Hepatocyte (in vitro differentiated cells): ENCODE data around the gene ADPRS. TPM values are rescaled to one million over a fixed set of nuclear protein-coding genes. Genes with fewer than 3 reads are reported as not detected.

Experiments
- DNase-seq: peaks from one replicate; pipeline ENCODE4 v3.0.0-alpha.2; 2016; ENCODE audit warnings: low spot score
- H2AFZ ChIP-seq: fragments of 200-600 bp; sonication (generic); 2 replicates; pipeline ENCODE4 v1.6.0; 2016; ENCODE audit warnings: antibody characterized with exemption, mild to moderate bottlenecking
- H3K27ac ChIP-seq: fragments of 200-600 bp; sonication (generic); 2 replicates; pipeline ENCODE4 v1.5.1; 2016; ENCODE audit warnings: mild to moderate bottlenecking
- H3K27me3 ChIP-seq: fragments of 200-600 bp; sonication (generic); 2 replicates; pipeline ENCODE4 v1.6.1; 2016
- H3K36me3 ChIP-seq: fragments of 200-600 bp; sonication (generic); replicated peaks from 2 replicates; pipeline ENCODE4 v1.5.1; 2016; ENCODE audit warnings: low read depth; ENCODE audit not compliant: insufficient read depth
- H3K4me1 ChIP-seq: fragments of 200-600 bp; sonication (generic); 2 replicates; pipeline ENCODE4 v1.5.1; 2016; ENCODE audit warnings: mild to moderate bottlenecking, moderate library complexity; ENCODE audit not compliant: insufficient read depth
- H3K4me2 ChIP-seq: fragments of 200-600 bp; sonication (generic); 2 replicates; pipeline ENCODE4 v1.6.0; 2016
- H3K4me3 ChIP-seq: fragments of 200-600 bp; sonication (generic); 2 replicates; pipeline ENCODE4 v1.5.1; 2016; ENCODE audit warnings: mild to moderate bottlenecking
- H3K79me2 ChIP-seq: fragments of 200-600 bp; sonication (generic); 2 replicates; pipeline ENCODE4 v1.6.0; 2017; ENCODE audit warnings: mild to moderate bottlenecking
- H3K9me2 ChIP-seq: fragments of 200-600 bp; sonication (generic); replicated peaks from 2 replicates; pipeline ENCODE4 v1.6.0; 2017; ENCODE audit warnings: mild to moderate bottlenecking; ENCODE audit not compliant: insufficient read depth
- H3K9me3 ChIP-seq: fragments of 200-600 bp; sonication (generic); 2 replicates; pipeline ENCODE4 v1.5.1; 2016; ENCODE audit warnings: low read depth, mild to moderate bottlenecking
- H4K20me1 ChIP-seq: fragments of 200-600 bp; sonication (generic); 2 replicates; pipeline ENCODE4 v1.6.0; 2016; ENCODE audit warnings: mild to moderate bottlenecking; ENCODE audit not compliant: insufficient read depth, poor library complexity, severe bottlenecking
- EZH2 ChIP-seq: fragments of 200-600 bp; sonication (generic); IDR thresholded peaks from 2 replicates; pipeline ENCODE4 v1.6.1; 2016; ENCODE audit warnings: antibody characterized with exemption, mild to moderate bottlenecking, borderline replicate concordance
- EZH2phosphoT487 ChIP-seq: fragments of 200-600 bp; sonication (generic); IDR thresholded peaks from one replicate; pipeline ENCODE4 v1.6.1; 2018; ENCODE audit warnings: antibody characterized with exemption, mild to moderate bottlenecking, low read depth, moderate library complexity; ENCODE audit not compliant: unreplicated experiment, severe bottlenecking
- WGBS: methylation state at CpG from one replicate; pipeline ENCODE4 v1.1.6; 2016; ENCODE audit warnings: low lambda C conversion rate; ENCODE audit errors: missing lambda C conversion rate; 5-methylcytosine and 5-hydroxymethylcytosine counted together
- polyA plus RNA-seq: library from polyadenylated mRNA; unstranded; fragments of >200 nt; fragmentation: Nextera tagmentation; extraction: Ambion mirVana; gene quantifications from 2 replicates; pipeline ENCODE4 v1.2.1, GENCODE V29; 2016
- total RNA-seq: library from RNA; depleted of rRNA; stranded (reverse); fragments of >200 nt; gene quantifications from 2 replicates; pipeline ENCODE4 v1.2.3, GENCODE V29; 2014
- TF ChIP-seq, protein P1 (sequence below): fragments of 200-600 bp; sonication (generic); IDR thresholded peaks from 2 replicates; pipeline ENCODE4 v1.5.1; 2016; ENCODE audit warnings: antibody characterized with exemption, mild to moderate bottlenecking; ENCODE audit not compliant: poor library complexity

The ADPRS gene
- total and polyA plus RNA-seq, 2 experiments from 2014 or later = 37.6 to 42.7 TPM

GRCh38 chr1:36092166-36092797 lies 3.6 kb downstream of the ADPRS start:
- Histone ChIP-seq H3K79me2 (peaks cover 27% of the 10 kb centered on the region), H3K27me3 (no peaks in the 10 kb centered on the region), H3K27ac (no peak overlapping the region), H2AFZ (no peak overlapping the region), H3K4me3 (no peak overlapping the region), H3K4me1 (peaks cover 15% of the 10 kb centered on the region), H3K4me2 (no peak overlapping the region), H3K9me3 (no peaks in the 10 kb centered on the region), H4K20me1 (peaks cover 3% of the 10 kb centered on the region), H3K36me3 (no peaks in the 10 kb centered on the region), H3K9me2 (no peaks in the 10 kb centered on the region)
- whole genome bisulfite sequencing = 98% methylated on average over 17 of the region's 17 CpGs
- no peak for TF ChIP-seq EZH2phosphoT487
- no peak for TF ChIP-seq EZH2
- no peak for DNase-seq

DNA sequence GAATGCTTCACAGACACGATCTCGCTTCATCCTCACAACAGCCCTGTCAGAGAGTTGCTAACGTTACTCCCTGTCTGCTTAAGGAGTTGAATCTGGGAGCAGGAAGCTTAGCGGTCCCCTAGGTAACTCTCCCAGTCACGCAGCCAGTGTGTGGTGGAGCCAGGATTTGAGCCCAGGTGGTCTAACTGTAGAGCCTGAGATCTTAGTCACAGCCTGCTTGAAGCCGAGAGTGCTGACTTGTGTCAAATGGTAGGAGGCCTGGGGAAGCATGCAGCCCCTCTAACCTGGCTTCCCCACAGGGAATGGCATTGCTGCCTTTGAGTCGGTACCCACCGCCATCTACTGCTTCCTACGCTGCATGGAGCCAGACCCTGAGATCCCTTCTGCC lies 4.1 kb downstream of the ADPRS start:
- Histone ChIP-seq H3K9me3 (no peaks in the 10 kb centered on the region), H2AFZ (no peak overlapping the region), H3K9me2 (no peaks in the 10 kb centered on the region), H3K4me2 (no peak overlapping the region), H3K27me3 (no peaks in the 10 kb centered on the region), H3K36me3 (no peaks in the 10 kb centered on the region), H3K4me1 (peaks cover 15% of the 10 kb centered on the region), H4K20me1 (peaks cover 3% of the 10 kb centered on the region), H3K4me3 (no peak overlapping the region), H3K79me2 (peaks cover 27% of the 10 kb centered on the region), H3K27ac (no peak overlapping the region)
- 95% methylated on average over 9 of the region's 9 CpGs for WGBS
- TF ChIP-seq EZH2phosphoT487 (no peak), EZH2 (no peak)
- TF ChIP-seq, protein P1, sequence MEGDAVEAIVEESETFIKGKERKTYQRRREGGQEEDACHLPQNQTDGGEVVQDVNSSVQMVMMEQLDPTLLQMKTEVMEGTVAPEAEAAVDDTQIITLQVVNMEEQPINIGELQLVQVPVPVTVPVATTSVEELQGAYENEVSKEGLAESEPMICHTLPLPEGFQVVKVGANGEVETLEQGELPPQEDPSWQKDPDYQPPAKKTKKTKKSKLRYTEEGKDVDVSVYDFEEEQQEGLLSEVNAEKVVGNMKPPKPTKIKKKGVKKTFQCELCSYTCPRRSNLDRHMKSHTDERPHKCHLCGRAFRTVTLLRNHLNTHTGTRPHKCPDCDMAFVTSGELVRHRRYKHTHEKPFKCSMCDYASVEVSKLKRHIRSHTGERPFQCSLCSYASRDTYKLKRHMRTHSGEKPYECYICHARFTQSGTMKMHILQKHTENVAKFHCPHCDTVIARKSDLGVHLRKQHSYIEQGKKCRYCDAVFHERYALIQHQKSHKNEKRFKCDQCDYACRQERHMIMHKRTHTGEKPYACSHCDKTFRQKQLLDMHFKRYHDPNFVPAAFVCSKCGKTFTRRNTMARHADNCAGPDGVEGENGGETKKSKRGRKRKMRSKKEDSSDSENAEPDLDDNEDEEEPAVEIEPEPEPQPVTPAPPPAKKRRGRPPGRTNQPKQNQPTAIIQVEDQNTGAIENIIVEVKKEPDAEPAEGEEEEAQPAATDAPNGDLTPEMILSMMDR = no peak
- no peak for DNase-seq

DNA sequence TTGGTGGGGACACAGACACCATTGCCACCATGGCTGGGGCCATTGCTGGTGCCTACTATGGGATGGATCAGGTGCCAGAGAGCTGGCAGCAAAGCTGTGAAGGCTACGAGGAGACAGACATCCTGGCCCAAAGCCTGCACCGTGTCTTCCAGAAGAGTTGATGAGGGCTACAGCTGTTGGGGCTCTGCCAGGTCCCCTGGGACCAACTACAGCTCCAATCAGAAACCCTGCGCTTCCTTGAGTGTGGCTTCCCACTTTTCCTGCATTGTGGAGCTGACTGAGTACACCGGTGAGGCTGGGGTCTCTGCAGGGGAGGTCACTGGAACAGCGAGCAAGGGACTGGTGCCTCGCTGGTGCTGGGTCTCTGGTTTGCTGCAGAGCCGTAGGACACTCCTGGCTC lies 4.5 kb downstream of the ADPRS start:
- Histone ChIP-seq H3K36me3 (no peaks in the 10 kb centered on the region), H2AFZ (no peak overlapping the region), H3K27ac (no peak overlapping the region), H3K79me2 (peaks cover 27% of the 10 kb centered on the region), H3K9me2 (no peaks in the 10 kb centered on the region), H3K27me3 (no peaks in the 10 kb centered on the region), H3K4me1 (peaks cover 14% of the 10 kb centered on the region), H4K20me1 (peaks cover 3% of the 10 kb centered on the region), H3K4me2 (no peak overlapping the region), H3K9me3 (no peaks in the 10 kb centered on the region), H3K4me3 (no peak overlapping the region)
- TF ChIP-seq EZH2 = no peak
- no peak for TF ChIP-seq EZH2phosphoT487
- TF ChIP-seq, protein P1 = no peak
- DNase-seq = no peak
- WGBS = 96% methylated on average over 7 of the region's 7 CpGs

DNA sequence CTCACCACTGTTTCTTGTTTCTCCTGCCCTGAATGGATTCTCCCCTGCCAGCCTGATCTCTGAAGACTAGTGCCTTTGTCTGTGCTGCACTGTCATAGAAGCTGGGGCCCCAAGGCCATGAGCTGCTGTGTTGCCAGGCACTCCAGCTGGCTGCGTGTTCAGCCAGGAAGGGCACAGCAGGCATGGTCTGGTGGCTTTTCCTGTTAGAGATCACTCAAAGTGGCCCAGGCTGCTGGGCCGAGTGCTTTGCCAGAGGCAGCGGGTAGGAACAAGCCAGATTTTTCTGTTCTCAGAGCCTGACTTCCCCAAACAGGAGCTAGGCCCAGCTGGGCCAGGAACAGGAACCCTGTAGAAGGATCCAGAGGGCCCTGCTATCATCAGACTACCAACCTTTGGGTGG lies 5.2 kb downstream of the ADPRS start:
- Histone ChIP-seq H3K27me3 (no peaks in the 10 kb centered on the region), H3K79me2 (peaks cover 26% of the 10 kb centered on the region), H3K9me3 (no peaks in the 10 kb centered on the region), H3K36me3 (no peaks in the 10 kb centered on the region), H3K27ac (no peak overlapping the region), H3K4me2 (no peak overlapping the region), H4K20me1 (peaks cover 3% of the 10 kb centered on the region), H3K4me1 (peaks cover 10% of the 10 kb centered on the region), H3K9me2 (no peaks in the 10 kb centered on the region), H2AFZ (no peak overlapping the region), H3K4me3 (no peak overlapping the region)
- no peak for DNase-seq
- no peak for TF ChIP-seq EZH2phosphoT487
- no peak for TF ChIP-seq EZH2
- TF ChIP-seq, protein P1 = no peak
- 94% methylated on average over 3 of the region's 3 CpGs for WGBS
